ENCODE data around the gene ADCY7. TPM values are rescaled to one million over a fixed set of nuclear protein-coding genes. Genes with fewer than 3 reads are reported as not detected.

ADCY7 gene
- total and polyA plus RNA-seq, 9 of the 15 experiments (the other 6 are each of a cell fraction or from before 2014, with no cell fraction given): 2.3 to 108 (median 28.6) TPM

DNA sequence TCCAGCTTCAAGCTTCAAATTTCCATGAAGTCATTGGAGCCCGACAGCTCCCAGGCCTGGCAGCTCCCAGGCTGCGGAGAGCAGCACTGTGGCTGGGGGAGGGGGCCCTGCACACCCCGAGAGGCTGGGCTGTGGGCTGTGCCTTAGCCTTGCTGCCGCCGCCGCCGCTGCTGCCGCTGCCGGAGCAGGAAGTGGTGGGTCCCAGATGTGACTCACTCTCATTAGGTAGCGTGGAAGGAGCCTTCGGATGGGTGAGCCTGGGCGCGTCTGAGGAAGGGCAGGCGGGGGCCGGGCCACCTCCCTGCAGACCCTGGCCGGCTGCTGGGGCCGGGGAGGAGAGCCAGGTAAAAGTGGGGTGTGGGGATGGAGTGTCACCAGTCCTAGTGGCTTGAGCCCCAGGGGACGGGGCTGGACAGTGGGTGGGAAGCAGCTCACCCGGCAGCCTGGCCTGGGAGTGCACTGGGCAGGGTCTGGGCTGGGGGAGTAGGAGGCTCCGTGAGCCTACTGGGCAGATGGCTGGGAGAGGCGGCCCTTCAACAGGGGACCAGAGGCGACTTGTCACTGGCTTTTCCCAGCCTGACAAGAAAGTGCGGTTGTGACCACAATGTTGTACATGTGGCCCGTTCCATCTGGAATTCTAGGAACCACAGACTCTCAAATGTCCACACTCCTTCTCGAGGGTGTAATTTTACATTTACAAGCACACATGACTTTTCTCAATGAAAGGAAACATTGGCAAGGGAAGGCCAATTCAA, at the start of gene ADCY7 (continued):
- TF ChIP-seq KLF10 (CRISPR knock-in tag; IDR thresholded peaks at IDR 0.05) (no peak), SAP30 (IDR thresholded peaks at IDR 0.05; ENCODE audit: borderline replicate concordance, insufficient read depth, low read depth, low read length, poor library complexity, severe bottlenecking) (no peak), PML (IDR thresholded peaks at IDR 0.05; ENCODE audit: low read length) (no peak), ZNF316 (IDR thresholded peaks at IDR 0.05) (no peak), GABPA (tag; conservative IDR thresholded peaks at IDR 0.05; ENCODE audit: low read depth) (peak; percentile 66), POLR2AphosphoS2 (IDR thresholded peaks at IDR 0.05; ENCODE audit: low read length) (no peak), ZNF507 (tag; conservative IDR thresholded peaks at IDR 0.05) (no peak), MCM7 (IDR thresholded peaks at IDR 0.05) (no peak), CHCHD3 (CRISPR knock-in tag; IDR thresholded peaks at IDR 0.05) (no peak), TCF7 (IDR thresholded peaks at IDR 0.05; ENCODE audit: borderline replicate concordance) (no peak), NFATC3 (IDR thresholded peaks at IDR 0.05) (no peak), HDAC8 (tag; IDR thresholded peaks at IDR 0.05) (no peak), ZNF165 (CRISPR knock-in tag; IDR thresholded peaks at IDR 0.05; ENCODE audit: borderline replicate concordance) (no peak), ZNF253 (CRISPR knock-in tag; conservative IDR thresholded peaks at IDR 0.05) (no peak), TFAM (CRISPR knock-in tag; conservative IDR thresholded peaks at IDR 0.05) (no peak), SNIP1 (IDR thresholded peaks at IDR 0.05; ENCODE audit: low read depth) (peak; percentile 57; the same call in 1 of the 2 replicates)
- TF ChIP-seq, protein P1, sequence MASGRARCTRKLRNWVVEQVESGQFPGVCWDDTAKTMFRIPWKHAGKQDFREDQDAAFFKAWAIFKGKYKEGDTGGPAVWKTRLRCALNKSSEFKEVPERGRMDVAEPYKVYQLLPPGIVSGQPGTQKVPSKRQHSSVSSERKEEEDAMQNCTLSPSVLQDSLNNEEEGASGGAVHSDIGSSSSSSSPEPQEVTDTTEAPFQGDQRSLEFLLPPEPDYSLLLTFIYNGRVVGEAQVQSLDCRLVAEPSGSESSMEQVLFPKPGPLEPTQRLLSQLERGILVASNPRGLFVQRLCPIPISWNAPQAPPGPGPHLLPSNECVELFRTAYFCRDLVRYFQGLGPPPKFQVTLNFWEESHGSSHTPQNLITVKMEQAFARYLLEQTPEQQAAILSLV (tag; IDR thresholded peaks at IDR 0.05): no peak
- TF ChIP-seq, protein P2, sequence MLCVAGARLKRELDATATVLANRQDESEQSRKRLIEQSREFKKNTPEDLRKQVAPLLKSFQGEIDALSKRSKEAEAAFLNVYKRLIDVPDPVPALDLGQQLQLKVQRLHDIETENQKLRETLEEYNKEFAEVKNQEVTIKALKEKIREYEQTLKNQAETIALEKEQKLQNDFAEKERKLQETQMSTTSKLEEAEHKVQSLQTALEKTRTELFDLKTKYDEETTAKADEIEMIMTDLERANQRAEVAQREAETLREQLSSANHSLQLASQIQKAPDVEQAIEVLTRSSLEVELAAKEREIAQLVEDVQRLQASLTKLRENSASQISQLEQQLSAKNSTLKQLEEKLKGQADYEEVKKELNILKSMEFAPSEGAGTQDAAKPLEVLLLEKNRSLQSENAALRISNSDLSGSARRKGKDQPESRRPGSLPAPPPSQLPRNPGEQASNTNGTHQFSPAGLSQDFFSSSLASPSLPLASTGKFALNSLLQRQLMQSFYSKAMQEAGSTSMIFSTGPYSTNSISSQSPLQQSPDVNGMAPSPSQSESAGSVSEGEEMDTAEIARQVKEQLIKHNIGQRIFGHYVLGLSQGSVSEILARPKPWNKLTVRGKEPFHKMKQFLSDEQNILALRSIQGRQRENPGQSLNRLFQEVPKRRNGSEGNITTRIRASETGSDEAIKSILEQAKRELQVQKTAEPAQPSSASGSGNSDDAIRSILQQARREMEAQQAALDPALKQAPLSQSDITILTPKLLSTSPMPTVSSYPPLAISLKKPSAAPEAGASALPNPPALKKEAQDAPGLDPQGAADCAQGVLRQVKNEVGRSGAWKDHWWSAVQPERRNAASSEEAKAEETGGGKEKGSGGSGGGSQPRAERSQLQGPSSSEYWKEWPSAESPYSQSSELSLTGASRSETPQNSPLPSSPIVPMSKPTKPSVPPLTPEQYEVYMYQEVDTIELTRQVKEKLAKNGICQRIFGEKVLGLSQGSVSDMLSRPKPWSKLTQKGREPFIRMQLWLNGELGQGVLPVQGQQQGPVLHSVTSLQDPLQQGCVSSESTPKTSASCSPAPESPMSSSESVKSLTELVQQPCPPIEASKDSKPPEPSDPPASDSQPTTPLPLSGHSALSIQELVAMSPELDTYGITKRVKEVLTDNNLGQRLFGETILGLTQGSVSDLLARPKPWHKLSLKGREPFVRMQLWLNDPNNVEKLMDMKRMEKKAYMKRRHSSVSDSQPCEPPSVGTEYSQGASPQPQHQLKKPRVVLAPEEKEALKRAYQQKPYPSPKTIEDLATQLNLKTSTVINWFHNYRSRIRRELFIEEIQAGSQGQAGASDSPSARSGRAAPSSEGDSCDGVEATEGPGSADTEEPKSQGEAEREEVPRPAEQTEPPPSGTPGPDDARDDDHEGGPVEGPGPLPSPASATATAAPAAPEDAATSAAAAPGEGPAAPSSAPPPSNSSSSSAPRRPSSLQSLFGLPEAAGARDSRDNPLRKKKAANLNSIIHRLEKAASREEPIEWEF (CRISPR knock-in tag; IDR thresholded peaks at IDR 0.05): no peak
- TF ChIP-seq, protein P3, sequence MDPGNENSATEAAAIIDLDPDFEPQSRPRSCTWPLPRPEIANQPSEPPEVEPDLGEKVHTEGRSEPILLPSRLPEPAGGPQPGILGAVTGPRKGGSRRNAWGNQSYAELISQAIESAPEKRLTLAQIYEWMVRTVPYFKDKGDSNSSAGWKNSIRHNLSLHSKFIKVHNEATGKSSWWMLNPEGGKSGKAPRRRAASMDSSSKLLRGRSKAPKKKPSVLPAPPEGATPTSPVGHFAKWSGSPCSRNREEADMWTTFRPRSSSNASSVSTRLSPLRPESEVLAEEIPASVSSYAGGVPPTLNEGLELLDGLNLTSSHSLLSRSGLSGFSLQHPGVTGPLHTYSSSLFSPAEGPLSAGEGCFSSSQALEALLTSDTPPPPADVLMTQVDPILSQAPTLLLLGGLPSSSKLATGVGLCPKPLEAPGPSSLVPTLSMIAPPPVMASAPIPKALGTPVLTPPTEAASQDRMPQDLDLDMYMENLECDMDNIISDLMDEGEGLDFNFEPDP (CRISPR knock-in tag; IDR thresholded peaks at IDR 0.05): no peak
- TF ChIP-seq, protein P4, sequence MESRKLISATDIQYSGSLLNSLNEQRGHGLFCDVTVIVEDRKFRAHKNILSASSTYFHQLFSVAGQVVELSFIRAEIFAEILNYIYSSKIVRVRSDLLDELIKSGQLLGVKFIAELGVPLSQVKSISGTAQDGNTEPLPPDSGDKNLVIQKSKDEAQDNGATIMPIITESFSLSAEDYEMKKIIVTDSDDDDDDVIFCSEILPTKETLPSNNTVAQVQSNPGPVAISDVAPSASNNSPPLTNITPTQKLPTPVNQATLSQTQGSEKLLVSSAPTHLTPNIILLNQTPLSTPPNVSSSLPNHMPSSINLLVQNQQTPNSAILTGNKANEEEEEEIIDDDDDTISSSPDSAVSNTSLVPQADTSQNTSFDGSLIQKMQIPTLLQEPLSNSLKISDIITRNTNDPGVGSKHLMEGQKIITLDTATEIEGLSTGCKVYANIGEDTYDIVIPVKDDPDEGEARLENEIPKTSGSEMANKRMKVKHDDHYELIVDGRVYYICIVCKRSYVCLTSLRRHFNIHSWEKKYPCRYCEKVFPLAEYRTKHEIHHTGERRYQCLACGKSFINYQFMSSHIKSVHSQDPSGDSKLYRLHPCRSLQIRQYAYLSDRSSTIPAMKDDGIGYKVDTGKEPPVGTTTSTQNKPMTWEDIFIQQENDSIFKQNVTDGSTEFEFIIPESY (CRISPR knock-in tag; IDR thresholded peaks at IDR 0.05): no peak
